Measurements from ENCODE around the gene TRIM41. TPM values are rescaled to one million over a fixed set of nuclear protein-coding genes. Genes with fewer than 3 reads are reported as not detected.

The TRIM41 gene
- polyA plus RNA-seq, 1 donor from 2014 or later, result 32.1 TPM

- Histone ChIP-seq H3K4me2 (ENCODE audit: low read length) (no peak overlapping the region), H3K79me2 (replicated peaks; ENCODE audit: insufficient read depth, low read length) (no peaks in the 10 kb centered on the region)
- no peak for TF ChIP-seq SMC3 (conservative IDR thresholded peaks at IDR 0.05; ENCODE audit: poor library complexity)
- TF ChIP-seq EZH2 (IDR thresholded peaks at IDR 0.05; ENCODE audit: borderline replicate concordance, insufficient read depth, low read length, poor library complexity, severe bottlenecking), result no peak
- TF ChIP-seq MXI1 (conservative IDR thresholded peaks at IDR 0.05; ENCODE audit: poor library complexity, severe bottlenecking), result no peak
- TF ChIP-seq, protein P1, sequence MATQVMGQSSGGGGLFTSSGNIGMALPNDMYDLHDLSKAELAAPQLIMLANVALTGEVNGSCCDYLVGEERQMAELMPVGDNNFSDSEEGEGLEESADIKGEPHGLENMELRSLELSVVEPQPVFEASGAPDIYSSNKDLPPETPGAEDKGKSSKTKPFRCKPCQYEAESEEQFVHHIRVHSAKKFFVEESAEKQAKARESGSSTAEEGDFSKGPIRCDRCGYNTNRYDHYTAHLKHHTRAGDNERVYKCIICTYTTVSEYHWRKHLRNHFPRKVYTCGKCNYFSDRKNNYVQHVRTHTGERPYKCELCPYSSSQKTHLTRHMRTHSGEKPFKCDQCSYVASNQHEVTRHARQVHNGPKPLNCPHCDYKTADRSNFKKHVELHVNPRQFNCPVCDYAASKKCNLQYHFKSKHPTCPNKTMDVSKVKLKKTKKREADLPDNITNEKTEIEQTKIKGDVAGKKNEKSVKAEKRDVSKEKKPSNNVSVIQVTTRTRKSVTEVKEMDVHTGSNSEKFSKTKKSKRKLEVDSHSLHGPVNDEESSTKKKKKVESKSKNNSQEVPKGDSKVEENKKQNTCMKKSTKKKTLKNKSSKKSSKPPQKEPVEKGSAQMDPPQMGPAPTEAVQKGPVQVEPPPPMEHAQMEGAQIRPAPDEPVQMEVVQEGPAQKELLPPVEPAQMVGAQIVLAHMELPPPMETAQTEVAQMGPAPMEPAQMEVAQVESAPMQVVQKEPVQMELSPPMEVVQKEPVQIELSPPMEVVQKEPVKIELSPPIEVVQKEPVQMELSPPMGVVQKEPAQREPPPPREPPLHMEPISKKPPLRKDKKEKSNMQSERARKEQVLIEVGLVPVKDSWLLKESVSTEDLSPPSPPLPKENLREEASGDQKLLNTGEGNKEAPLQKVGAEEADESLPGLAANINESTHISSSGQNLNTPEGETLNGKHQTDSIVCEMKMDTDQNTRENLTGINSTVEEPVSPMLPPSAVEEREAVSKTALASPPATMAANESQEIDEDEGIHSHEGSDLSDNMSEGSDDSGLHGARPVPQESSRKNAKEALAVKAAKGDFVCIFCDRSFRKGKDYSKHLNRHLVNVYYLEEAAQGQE (IDR thresholded peaks at IDR 0.05; ENCODE audit: borderline replicate concordance), result no peak
- no peak for TF ChIP-seq EP300 (conservative IDR thresholded peaks at IDR 0.05; ENCODE audit: poor library complexity, severe bottlenecking)
- TF ChIP-seq RAD21 (conservative IDR thresholded peaks at IDR 0.05), result no peak
- no peak for TF ChIP-seq POLR2AphosphoS5 (IDR thresholded peaks at IDR 0.05)
- TF ChIP-seq, protein P2, sequence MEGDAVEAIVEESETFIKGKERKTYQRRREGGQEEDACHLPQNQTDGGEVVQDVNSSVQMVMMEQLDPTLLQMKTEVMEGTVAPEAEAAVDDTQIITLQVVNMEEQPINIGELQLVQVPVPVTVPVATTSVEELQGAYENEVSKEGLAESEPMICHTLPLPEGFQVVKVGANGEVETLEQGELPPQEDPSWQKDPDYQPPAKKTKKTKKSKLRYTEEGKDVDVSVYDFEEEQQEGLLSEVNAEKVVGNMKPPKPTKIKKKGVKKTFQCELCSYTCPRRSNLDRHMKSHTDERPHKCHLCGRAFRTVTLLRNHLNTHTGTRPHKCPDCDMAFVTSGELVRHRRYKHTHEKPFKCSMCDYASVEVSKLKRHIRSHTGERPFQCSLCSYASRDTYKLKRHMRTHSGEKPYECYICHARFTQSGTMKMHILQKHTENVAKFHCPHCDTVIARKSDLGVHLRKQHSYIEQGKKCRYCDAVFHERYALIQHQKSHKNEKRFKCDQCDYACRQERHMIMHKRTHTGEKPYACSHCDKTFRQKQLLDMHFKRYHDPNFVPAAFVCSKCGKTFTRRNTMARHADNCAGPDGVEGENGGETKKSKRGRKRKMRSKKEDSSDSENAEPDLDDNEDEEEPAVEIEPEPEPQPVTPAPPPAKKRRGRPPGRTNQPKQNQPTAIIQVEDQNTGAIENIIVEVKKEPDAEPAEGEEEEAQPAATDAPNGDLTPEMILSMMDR (IDR thresholded peaks at IDR 0.05; ENCODE audit: poor library complexity, severe bottlenecking), result no peak
- no peak for TF ChIP-seq TAF1 (IDR thresholded peaks at IDR 0.05; ENCODE audit: low read depth)
Measured at GRCh38 chr5:181186022-181186421, 37.1 kb upstream of the TRIM41 start.

GRCh38 chr5:181186986-181187499, 36.0 kb upstream of the TRIM41 start:
- no peaks in the 10 kb centered on the region for H3K9me3 ChIP-seq (ENCODE audit: low read length)
- H2AFZ ChIP-seq (ENCODE audit: low read depth, low read length), result no peak overlapping the region
- H3K9ac ChIP-seq (ENCODE audit: low read length), result no peak overlapping the region
- no peak overlapping the region for H3K27ac ChIP-seq (ENCODE audit: low read length)
- H3F3A ChIP-seq (ENCODE audit: insufficient read depth, low read length, poor library complexity, severe bottlenecking), result peaks cover 9% of the 10 kb centered on the region
- TF ChIP-seq RAD21 (conservative IDR thresholded peaks at IDR 0.05), result no peak
- TF ChIP-seq EZH2 (IDR thresholded peaks at IDR 0.05; ENCODE audit: borderline replicate concordance, insufficient read depth, low read length, poor library complexity, severe bottlenecking), result no peak
- H3K36me3 ChIP-seq (ENCODE audit: insufficient read depth, low read length), result no peaks in the 10 kb centered on the region
- peak overlapping the region; percentile 19 for H3K4me2 ChIP-seq (ENCODE audit: low read length)
- H3K79me2 ChIP-seq (replicated peaks; ENCODE audit: insufficient read depth, low read length), result no peaks in the 10 kb centered on the region
- H3K4me3 ChIP-seq (ENCODE audit: low read length), result peak overlapping the region; percentile 83
- H4K20me1 ChIP-seq (ENCODE audit: insufficient read depth), result no peaks in the 10 kb centered on the region
- H3K9me2 ChIP-seq (ENCODE audit: insufficient read depth, low read length), result no peaks in the 10 kb centered on the region
- no peaks in the 10 kb centered on the region for H3K27me3 ChIP-seq (ENCODE audit: insufficient read depth, low read depth, low read length)

More at GRCh38 chr5:181186022-181186421, 37.1 kb upstream of the TRIM41 start:
- Histone ChIP-seq H4K20me1 (ENCODE audit: insufficient read depth) (no peaks in the 10 kb centered on the region), H3F3A (ENCODE audit: insufficient read depth, low read length, poor library complexity, severe bottlenecking) (peaks cover 6% of the 10 kb centered on the region), H3K27ac (ENCODE audit: low read length) (no peak overlapping the region), H3K9me2 (ENCODE audit: insufficient read depth, low read length) (no peaks in the 10 kb centered on the region), H3K36me3 (ENCODE audit: insufficient read depth, low read length) (no peaks in the 10 kb centered on the region), H3K27me3 (ENCODE audit: insufficient read depth, low read depth, low read length) (no peaks in the 10 kb centered on the region), H3K4me3 (ENCODE audit: low read length) (no peak overlapping the region), H3K9ac (ENCODE audit: low read length) (no peak overlapping the region), H2AFZ (ENCODE audit: low read depth, low read length) (no peak overlapping the region), H3K9me3 (ENCODE audit: low read length) (no peaks in the 10 kb centered on the region)

Measured in neural cell (in vitro differentiated cells).